Activated naive CD4-positive, alpha-beta T cell treated with anti-CD3 and anti-CD28 coated beads, Interleukin-2, amount 50 U/mL, for 16 hours (primary cell): Measurements from ENCODE around the gene ARRB1.
"Not testable (repeated sequence)": the region's sequence is repeated elsewhere in the genome, so short reads cannot be mapped to it uniquely, and the experiment has no call there.

Source experiments
- DNase-seq: peaks from one replicate; pipeline ENCODE4 v3.0.0-alpha.2; 2020

Gene ARRB1

GRCh38 chr11:75342966-75343870 lies 8.2 kb downstream of the ARRB1 start:
- DNase-seq: no peak

- DNase-seq: no peak
Measured at GRCh38 chr11:75342231-75342918, 9.1 kb downstream of the ARRB1 start.

GRCh38 chr11:75341612-75342011 lies 9.8 kb downstream of the ARRB1 start:
- DNase-seq: no peak

- DNase-seq: no peak
Measured at GRCh38 chr11:75339685-75340409, 11.6 kb downstream of the ARRB1 start.

- peak; percentile 42 for DNase-seq
Measured at GRCh38 chr11:75338516-75339208, 12.8 kb downstream of the ARRB1 start.

GRCh38 chr11:75337195-75337654 lies 14.2 kb downstream of the ARRB1 start:
- DNase-seq: no peak

GRCh38 chr11:75334976-75335375 lies 16.5 kb downstream of the ARRB1 start:
- DNase-seq: no peak

GRCh38 chr11:75334402-75334891 lies 17.0 kb downstream of the ARRB1 start:
- no peak for DNase-seq

- no peak for DNase-seq
Measured at GRCh38 chr11:75333807-75334140, 17.7 kb downstream of the ARRB1 start.

GRCh38 chr11:75333022-75333806 lies 18.2 kb downstream of the ARRB1 start:
- no peak for DNase-seq

GRCh38 chr11:75331761-75332160 lies 19.7 kb downstream of the ARRB1 start:
- not testable (repeated sequence) for DNase-seq

GRCh38 chr11:75331304-75331703 lies 20.2 kb downstream of the ARRB1 start:
- DNase-seq: not testable (repeated sequence)

GRCh38 chr11:75330886-75331285 lies 20.6 kb downstream of the ARRB1 start:
- not testable (repeated sequence) for DNase-seq

GRCh38 chr11:75330291-75330690 lies 21.2 kb downstream of the ARRB1 start:
- DNase-seq: no peak

- peak; percentile 56 for DNase-seq
Measured at GRCh38 chr11:75328426-75329277, 22.8 kb downstream of the ARRB1 start.

GRCh38 chr11:75326439-75326810 lies 25.0 kb downstream of the ARRB1 start:
- peak; percentile 40 for DNase-seq

GRCh38 chr11:75325713-75326438 lies 25.6 kb downstream of the ARRB1 start:
- DNase-seq: peak; percentile 76

- no peak for DNase-seq
Measured at GRCh38 chr11:75324740-75325139, 26.7 kb downstream of the ARRB1 start.

GRCh38 chr11:75324189-75324588 lies 27.3 kb downstream of the ARRB1 start:
- no peak for DNase-seq

- DNase-seq: no peak
Measured at GRCh38 chr11:75323609-75324008, 27.9 kb downstream of the ARRB1 start.
